ENCODE data around the gene CBY2. TPM values are rescaled to one million over a fixed set of nuclear protein-coding genes. Genes with fewer than 3 reads are reported as not detected.

CBY2 gene
- total RNA-seq, 1 donor from 2014 or later: not detected

GRCh38 chr13:45700971-45701900, 884 bp upstream of the CBY2 start:
- no peak for ATAC-seq

DNA sequence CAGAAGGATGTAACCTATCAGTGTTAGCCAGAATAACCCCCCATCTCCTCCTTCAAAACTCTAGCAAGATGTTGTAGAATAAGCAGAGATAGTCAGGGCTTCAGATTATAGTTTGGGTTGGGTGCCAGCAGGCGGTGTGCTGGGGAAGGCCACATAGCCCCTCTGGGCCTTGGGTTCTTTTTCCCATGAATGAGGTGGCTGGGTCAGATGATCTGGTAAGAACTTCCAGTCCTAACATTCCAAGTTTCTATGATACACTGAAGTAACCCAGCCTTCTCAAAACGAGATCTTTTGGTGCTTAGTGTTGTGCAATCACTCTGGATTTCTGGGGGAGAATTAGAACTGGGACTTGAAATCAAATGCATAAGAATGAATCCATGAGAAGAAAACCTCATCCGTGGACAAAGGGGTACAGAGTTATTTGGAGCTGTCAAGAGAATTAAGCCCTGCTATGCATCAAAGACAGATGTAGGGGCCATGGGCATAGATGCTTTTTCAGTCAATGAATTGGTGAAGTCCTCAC, 810 bp downstream of the CBY2 start:
- no peak for DNase-seq (ENCODE audit: low spot score)
- no peak for ATAC-seq

More at GRCh38 chr13:45700971-45701900, 884 bp upstream of the CBY2 start:
- no peak for DNase-seq (ENCODE audit: low spot score)

- ATAC-seq: no peak
- no peak for DNase-seq (ENCODE audit: low spot score)
Measured at GRCh38 chr13:45704211-45704739, 2.2 kb downstream of the CBY2 start.

DNA sequence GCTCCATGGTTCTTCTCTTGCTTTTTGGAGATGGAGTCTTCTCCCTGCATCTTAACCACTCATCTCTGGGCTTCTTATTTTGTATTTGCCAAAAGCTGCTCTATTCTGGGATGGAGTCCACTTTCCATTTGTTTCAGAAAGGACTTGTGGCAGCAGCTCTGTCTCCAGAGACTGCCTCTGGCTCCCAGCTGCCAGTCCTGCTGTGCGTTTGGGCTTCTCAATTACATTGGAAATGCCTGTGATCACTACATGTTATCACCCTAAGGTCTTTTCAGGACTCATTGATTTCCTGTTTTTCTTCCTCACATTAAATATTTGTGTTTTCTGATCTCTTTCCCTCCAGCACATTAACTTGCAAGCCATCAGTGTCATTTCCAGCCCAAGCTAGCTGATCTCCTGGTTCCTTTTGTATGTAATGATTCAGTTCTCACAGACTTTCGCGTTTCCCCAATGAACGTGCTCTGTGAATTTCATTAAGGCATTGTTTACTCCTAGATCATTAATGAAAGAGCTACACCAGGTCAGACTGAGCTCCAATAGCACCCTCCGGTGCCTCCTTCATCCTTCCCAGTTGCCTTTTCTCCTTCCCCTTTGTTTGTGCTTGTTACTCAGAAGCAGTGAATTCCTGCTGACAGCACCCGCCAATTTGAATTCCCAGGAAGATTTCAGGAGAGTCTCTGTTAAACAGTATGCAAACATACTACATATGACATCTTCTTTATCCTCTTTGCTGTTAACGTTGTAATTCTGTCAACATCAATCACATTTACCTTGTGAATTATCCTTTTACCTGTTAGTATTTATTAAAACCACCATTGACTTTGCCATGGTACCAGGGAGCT, 3.0 kb downstream of the CBY2 start:
- ATAC-seq (no peak), DNase-seq (ENCODE audit: low spot score) (no peak)

DNA sequence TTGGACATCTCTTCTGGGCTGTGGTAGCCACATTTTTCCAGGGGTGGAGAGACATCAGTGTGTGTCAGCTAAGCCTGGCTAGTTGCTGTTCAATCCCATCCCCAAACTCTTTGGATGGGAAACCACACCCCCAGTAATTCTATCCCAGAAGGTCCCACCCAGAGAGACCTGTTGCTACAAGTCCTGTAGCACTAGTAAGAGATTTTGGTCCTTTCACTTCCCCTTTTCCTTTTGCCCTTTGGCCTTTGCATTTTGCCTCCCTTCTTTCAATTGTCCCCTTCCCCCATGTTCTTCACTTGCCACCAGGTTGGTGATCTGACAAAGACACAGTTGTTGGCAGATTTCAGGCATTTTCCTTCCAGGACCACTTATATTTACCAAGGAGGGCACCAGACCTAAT, 3.8 kb downstream of the CBY2 start:
- ATAC-seq (no peak), DNase-seq (ENCODE audit: low spot score) (no peak)

- DNase-seq (ENCODE audit: low spot score) (no peak), ATAC-seq (no peak)
Measured at GRCh38 chr13:45707516-45708100, 5.5 kb downstream of the CBY2 start.

DNA sequence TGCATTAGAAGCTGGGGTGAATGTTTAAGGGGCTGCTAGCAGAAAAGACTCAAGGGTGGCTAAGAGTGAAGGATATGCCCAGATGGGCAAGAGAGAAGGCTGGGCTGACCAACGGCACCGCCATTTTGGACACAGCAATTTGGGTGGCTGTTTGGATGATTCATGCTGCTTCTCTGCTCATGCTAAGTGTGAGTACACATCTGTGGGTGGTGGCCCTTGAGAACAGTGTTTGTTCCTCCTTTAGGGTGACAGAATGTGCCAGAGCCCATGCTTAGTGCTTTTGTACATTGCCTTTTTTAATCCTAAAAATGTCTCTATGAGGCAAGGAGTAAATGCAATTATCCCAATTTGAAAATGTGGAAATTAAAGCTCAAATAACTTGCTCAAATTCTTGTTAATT, 9.8 kb downstream of the CBY2 start:
- ATAC-seq (no peak), DNase-seq (ENCODE audit: low spot score) (no peak)

DNA sequence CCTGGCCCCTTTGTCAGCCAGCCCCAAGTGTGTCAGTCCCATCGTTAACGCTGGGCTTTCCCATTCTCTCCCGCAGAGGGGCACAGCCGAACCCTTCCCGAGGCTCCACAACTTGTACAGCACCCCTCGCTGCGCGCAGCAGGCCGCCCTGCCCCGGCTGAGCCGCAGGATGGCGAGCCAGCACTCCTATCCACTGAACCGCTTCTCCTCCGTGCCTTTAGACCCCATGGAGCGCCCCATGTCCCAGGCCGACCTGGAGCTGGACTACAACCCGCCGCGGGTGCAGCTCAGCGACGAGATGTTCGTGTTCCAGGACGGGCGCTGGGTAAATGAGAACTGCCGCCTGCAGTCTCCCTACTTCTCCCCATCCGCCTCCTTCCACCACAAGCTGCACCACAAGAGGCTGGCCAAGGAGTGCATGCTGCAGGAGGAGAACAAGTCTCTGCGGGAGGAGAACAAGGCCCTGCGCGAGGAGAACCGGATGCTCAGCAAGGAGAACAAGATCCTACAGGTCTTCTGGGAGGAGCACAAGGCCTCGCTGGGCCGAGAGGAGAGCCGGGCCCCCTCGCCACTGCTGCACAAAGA, 11.1 kb downstream of the CBY2 start:
- no peak for ATAC-seq
- DNase-seq (ENCODE audit: low spot score): no peak

- no peak for ATAC-seq
- no peak for DNase-seq (ENCODE audit: low spot score)
Measured at GRCh38 chr13:45713721-45714120, 11.6 kb downstream of the CBY2 start.

DNA sequence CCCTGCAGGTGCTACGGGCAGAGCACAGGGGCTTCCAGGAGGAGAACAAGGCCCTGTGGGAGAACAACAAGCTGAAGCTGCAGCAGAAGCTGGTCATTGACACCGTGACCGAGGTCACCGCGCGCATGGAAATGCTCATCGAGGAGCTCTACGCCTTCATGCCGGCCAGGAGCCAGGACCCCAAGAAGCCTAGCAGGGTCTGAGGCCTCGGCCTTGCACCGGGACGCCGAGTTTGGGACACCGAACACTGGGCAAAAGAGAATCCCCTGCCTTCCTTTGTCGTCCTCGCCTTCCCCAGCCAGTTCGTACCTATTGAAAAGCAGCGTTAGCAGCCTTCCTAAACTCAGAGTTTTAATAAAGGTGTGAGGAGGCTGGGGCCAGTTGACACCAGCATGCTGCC, 12.1 kb downstream of the CBY2 start:
- no peak for DNase-seq (ENCODE audit: low spot score)

GRCh38 chr13:45715351-45715750, 13.2 kb downstream of the CBY2 start:
- ATAC-seq: no peak
- DNase-seq (ENCODE audit: low spot score): no peak

More for the DNA sequence above, 12.1 kb downstream of the CBY2 start:
- ATAC-seq: no peak

DNA sequence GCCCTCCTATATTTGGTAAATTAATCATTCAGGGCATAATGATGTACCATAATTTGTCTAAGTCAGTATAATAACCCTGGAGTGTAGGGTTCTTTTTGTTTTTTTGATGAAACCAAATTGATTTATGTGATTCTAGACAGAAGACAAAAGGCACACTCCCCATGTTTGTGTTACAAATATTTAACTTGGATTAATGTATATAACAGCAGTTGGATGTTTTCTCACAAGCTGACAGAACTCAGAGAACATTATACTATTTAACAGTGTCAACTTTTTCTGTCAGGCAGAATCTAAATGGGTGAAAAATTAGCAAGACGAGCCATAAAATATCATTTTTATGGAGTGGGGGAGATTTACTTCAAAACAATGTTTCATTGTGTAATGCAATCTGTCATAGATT, 15.2 kb downstream of the CBY2 start:
- ATAC-seq (no peak), DNase-seq (ENCODE audit: low spot score) (no peak)

DNA sequence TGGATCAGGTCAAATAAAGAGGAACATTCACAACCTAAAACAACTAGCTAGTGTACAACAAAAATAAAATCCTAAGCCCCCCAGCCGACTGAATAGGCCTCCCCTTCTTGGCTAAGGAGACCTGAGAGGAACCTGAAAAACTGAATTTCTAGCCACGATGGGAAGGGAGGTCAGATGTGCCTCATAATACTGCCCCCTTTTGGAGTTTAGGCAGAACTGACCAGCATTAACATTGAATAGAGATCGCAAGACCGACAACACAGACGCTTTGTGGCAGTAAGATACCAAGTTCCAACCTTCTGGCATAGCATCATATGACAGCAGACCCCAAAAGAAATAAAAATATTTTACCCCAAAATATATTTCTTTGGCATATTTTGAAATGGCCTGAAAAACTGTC, 15.9 kb downstream of the CBY2 start:
- DNase-seq (ENCODE audit: low spot score) (no peak), ATAC-seq (peak; percentile 61)

- no peak for ATAC-seq
- DNase-seq (ENCODE audit: low spot score): no peak
Measured at GRCh38 chr13:45718992-45719391, 16.9 kb downstream of the CBY2 start.

GRCh38 chr13:45721203-45721731, 19.1 kb downstream of the CBY2 start:
- DNase-seq (ENCODE audit: low spot score): no peak
- ATAC-seq: no peak

GRCh38 chr13:45723798-45724197, 21.7 kb downstream of the CBY2 start:
- DNase-seq (ENCODE audit: low spot score) (no peak), ATAC-seq (no peak)

GRCh38 chr13:45728759-45729158, 26.6 kb downstream of the CBY2 start:
- no peak for ATAC-seq
- no peak for DNase-seq (ENCODE audit: low spot score)

DNA sequence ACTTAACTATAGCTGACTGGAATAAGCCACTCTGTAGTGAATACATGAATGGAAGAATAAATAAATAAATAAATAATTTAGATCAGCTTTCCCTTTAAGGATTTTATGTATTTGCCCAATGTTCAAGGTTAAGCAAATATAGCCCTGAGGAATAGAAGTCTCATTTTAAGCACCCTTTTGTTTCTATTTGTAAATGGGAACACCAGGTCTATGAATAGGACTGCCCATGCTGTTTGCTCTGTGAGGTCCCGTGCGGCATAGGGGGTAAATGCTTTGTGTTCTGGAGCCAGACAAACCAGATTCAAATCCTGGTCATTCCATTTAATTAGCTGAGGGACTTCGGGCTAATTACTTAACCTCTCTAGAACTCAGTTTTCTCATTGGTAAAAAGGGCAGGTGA, 29.3 kb downstream of the CBY2 start:
- ATAC-seq (no peak), DNase-seq (ENCODE audit: low spot score) (no peak)

DNA sequence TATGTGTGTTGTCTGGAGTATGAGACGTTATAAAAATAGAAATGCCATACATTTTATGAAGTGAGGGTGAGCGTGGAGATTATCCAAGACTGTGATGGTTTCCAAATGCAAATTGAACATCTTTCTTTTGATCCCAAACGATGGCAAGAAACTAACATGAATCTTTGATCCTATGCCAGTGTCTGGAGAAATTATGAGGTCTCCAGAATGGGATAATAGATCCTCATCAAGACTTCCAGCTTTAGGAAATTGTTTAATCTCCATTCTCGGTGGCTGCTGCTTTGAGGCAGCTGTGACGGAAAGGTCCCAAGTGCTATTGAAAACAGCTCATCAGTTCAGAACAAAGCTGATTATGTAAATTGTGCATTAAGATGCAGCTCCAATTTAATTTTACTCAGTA, 30.8 kb downstream of the CBY2 start:
- no peak for DNase-seq (ENCODE audit: low spot score)
- no peak for ATAC-seq

- DNase-seq (ENCODE audit: low spot score): no peak
- ATAC-seq: no peak
Measured at GRCh38 chr13:45733361-45733760, 31.2 kb downstream of the CBY2 start.
